HepG2 (cell line): Measurements from ENCODE around the gene NEDD8. TPM values are rescaled to one million over a fixed set of nuclear protein-coding genes. Genes with fewer than 3 reads are reported as not detected.

Source experiments
- ATAD3A ChIP-seq: sonication (generic); formaldehyde crosslinking; IDR thresholded peaks from 2 replicates; pipeline ENCODE4 v1.4.0; 2020; ENCODE audit warnings: missing genetic modification reagents
- ATF4 ChIP-seq, 2 experiments: fragments of 450-650 bp in 1 of 2; sonication (generic) in 1 of 2; formaldehyde crosslinking; IDR thresholded peaks; 2 replicates each; pipeline versions ENCODE4 v1.5.0 to v1.8.0; 2020 to 2022; ENCODE audit warnings: mild to moderate bottlenecking in 1 of 2, missing genetic modification reagents in 1 of 2
- CSRNP2 ChIP-seq: sonication (generic); formaldehyde crosslinking; conservative IDR thresholded peaks from 2 replicates; pipeline ENCODE4 v1.8.0; 2022; ENCODE audit warnings: low read depth, missing genetic modification reagents
- ESRRA ChIP-seq: sonication (generic); formaldehyde crosslinking; IDR thresholded peaks from 2 replicates; pipeline ENCODE4 v1.5.1; 2020; ENCODE audit warnings: mild to moderate bottlenecking, low read depth, missing genetic modification reagents
- MED8 ChIP-seq: sonication (generic); formaldehyde crosslinking; IDR thresholded peaks from 2 replicates; pipeline ENCODE4 v1.8.1; 2023; ENCODE audit warnings: mild to moderate bottlenecking, missing genetic modification reagents; ENCODE audit not compliant: insufficient replicate concordance
- NCOA1 ChIP-seq: sonication (generic); formaldehyde crosslinking; IDR thresholded peaks from 2 replicates; pipeline ENCODE4 v1.9.0; 2021; ENCODE audit warnings: missing genetic modification reagents
- NFIB ChIP-seq: sonication (generic); formaldehyde crosslinking; IDR thresholded peaks from 2 replicates; pipeline ENCODE4 v1.9.0; 2021; ENCODE audit warnings: missing genetic modification reagents, mild to moderate bottlenecking, borderline replicate concordance
- PAF1 ChIP-seq: IDR thresholded peaks from 2 replicates; pipeline ENCODE4 v1.6.1; 2016; ENCODE audit warnings: missing genetic modification reagents, missing compliant biosample characterization
- POLR2A ChIP-seq, 2 experiments: IDR thresholded peaks; 2 replicates each; pipeline ENCODE4 v1.6.1; 2011; ENCODE audit warnings: low read depth in 2 of 2, low read length in 2 of 2, mild to moderate bottlenecking in 1 of 2, moderate library complexity in 1 of 2; ENCODE audit not compliant: insufficient read depth in 1 of 2
- PRDM15 ChIP-seq: sonication (generic); formaldehyde crosslinking; IDR thresholded peaks from 2 replicates; pipeline ENCODE4 v1.4.0; 2020; ENCODE audit warnings: missing genetic modification reagents
- PREB ChIP-seq: sonication (generic); formaldehyde crosslinking; IDR thresholded peaks from 2 replicates; pipeline ENCODE4 v1.4.0; 2020; ENCODE audit warnings: missing genetic modification reagents
- RAD51 ChIP-seq: fragments of 450-650 bp; IDR thresholded peaks from 2 replicates; pipeline ENCODE4 v1.6.1; 2016; ENCODE audit warnings: borderline replicate concordance
- RXRB ChIP-seq: IDR thresholded peaks from 2 replicates; pipeline ENCODE4 v1.6.1; 2016; ENCODE audit warnings: borderline replicate concordance, missing genetic modification reagents, missing compliant biosample characterization
- ZBTB38 ChIP-seq: sonication (generic); formaldehyde crosslinking; IDR thresholded peaks from 2 replicates; pipeline ENCODE4 v1.5.1; 2020; ENCODE audit warnings: mild to moderate bottlenecking, missing genetic modification reagents
- ZBTB7B ChIP-seq: sonication (generic); formaldehyde crosslinking; IDR thresholded peaks from 2 replicates; pipeline ENCODE4 v1.4.0; 2020; ENCODE audit warnings: missing genetic modification reagents
- ZFP1 ChIP-seq: IDR thresholded peaks from 2 replicates; pipeline ENCODE4 v1.6.1; 2016
- ZKSCAN1 ChIP-seq: fragments of 150-350 bp; IDR thresholded peaks from 2 replicates; pipeline ENCODE4 v1.6.1; 2014; ENCODE audit warnings: low read length
- ZMAT5 ChIP-seq: sonication (generic); formaldehyde crosslinking; IDR thresholded peaks from 2 replicates; pipeline ENCODE4 v1.5.0; 2020; ENCODE audit warnings: mild to moderate bottlenecking, low read depth, missing genetic modification reagents, borderline replicate concordance
- ZNF343 ChIP-seq: sonication (generic); formaldehyde crosslinking; IDR thresholded peaks from 2 replicates; pipeline ENCODE4 v1.4.0; 2020; ENCODE audit warnings: mild to moderate bottlenecking, missing genetic modification reagents
- ZNF841 ChIP-seq: sonication (generic); formaldehyde crosslinking; IDR thresholded peaks from 2 replicates; pipeline ENCODE4 v1.8.1; 2023; ENCODE audit warnings: missing genetic modification reagents, borderline replicate concordance
- polyA plus RNA-seq, 8 experiments: library from polyadenylated mRNA; depleted of rRNA in 3 of 8; stranded (reverse) in 7 of 8; unstranded in 1 of 8; fragments of >200 nt; fragmentation: Illumina TruSeq in 4 of 8; extraction: Trizol in 4 of 8; gene quantifications; 2 replicates each; pipeline versions ENCODE4 v1.2.1 to v1.2.3, GENCODE V29; 2011 to 2016; ENCODE audit warnings: low read depth in 4 of 8, missing spikeins in 1 of 8, mixed read lengths in 1 of 8; ENCODE audit not compliant: insufficient read depth in 1 of 8
- total RNA-seq, 5 experiments: library from RNA; depleted of rRNA; stranded (reverse); fragments of >200 nt; fragmentation: Illumina TruSeq; extraction: Trizol; gene quantifications; 2 replicates each; pipeline ENCODE4 v1.2.3, GENCODE V29; 2016; ENCODE audit warnings: low read depth in 1 of 5

NEDD8 gene
- total and polyA plus RNA-seq, 2 of the 13 experiments (the other 11 are each of a cell fraction or from before 2014, with no cell fraction given), result 535 to 713 TPM

GRCh38 chr14:24194186-24194872, 37.8 kb downstream of the NEDD8 start (continued):
- TF ChIP-seq PREB (CRISPR knock-in tag) (no peak), ZBTB38 (CRISPR knock-in tag) (no peak), POLR2A (IDR thresholded peaks at IDR 0.05; ENCODE audit: insufficient read depth in 1 of 2, low read depth in 2 of 2, low read length in 2 of 2) (peak in 1 of 2 experiments; percentile 38; a peak in 1 of 4 replicates), NCOA1 (CRISPR knock-in tag) (no peak), ZMAT5 (CRISPR knock-in tag) (no peak), NFIB (CRISPR knock-in tag) (peak; percentile 88; the same call in 1 of the 2 replicates), ATF4 (CRISPR knock-in tag; IDR thresholded peaks at IDR 0.05) (no peak), ZNF841 (CRISPR knock-in tag) (no peak), ATAD3A (CRISPR knock-in tag) (no peak), CSRNP2 (CRISPR knock-in tag) (no peak), ZKSCAN1 (no peak), RAD51 (no peak), ESRRA (CRISPR knock-in tag) (no peak), MED8 (CRISPR knock-in tag) (no peak), PAF1 (no peak), RXRB (CRISPR knock-in tag) (no peak), PRDM15 (CRISPR knock-in tag) (no peak), ZNF343 (CRISPR knock-in tag) (no peak), ZFP1 (CRISPR knock-in tag) (no peak), ZBTB7B (CRISPR knock-in tag) (no peak)
